HG02642 (cell line): ENCODE data around the gene RFWD3.

Experiments used
- ATAC-seq: cut with Tn5 transposase; IDR thresholded peaks from one replicate; pipeline ENCODE4 v1.9.1; 2021; ENCODE audit warnings: mild to moderate bottlenecking; ENCODE audit not compliant: unreplicated experiment, poor library complexity

The RFWD3 gene

DNA sequence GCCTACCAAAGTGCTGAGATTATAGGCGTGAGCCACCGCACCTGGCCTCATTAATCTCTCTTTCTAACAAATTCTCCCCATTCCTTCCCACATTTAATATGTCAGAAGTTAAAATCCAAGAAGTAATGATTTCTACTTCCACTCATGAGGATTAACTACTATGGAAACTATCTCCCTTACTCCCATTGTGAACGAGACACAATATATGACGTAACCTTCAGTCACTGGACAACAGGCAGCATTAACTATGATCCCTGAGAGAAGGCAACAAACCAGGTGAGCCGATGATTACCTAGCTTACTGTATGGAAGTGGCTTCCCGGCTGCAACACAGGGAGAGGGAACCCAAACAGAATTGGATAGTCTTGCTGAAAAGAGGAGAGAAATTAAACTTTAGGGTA, 79.7 kb downstream of the RFWD3 start:
- no peak for ATAC-seq

GRCh38 chr16:74585846-74586443, 80.7 kb downstream of the RFWD3 start:
- no peak for ATAC-seq

DNA sequence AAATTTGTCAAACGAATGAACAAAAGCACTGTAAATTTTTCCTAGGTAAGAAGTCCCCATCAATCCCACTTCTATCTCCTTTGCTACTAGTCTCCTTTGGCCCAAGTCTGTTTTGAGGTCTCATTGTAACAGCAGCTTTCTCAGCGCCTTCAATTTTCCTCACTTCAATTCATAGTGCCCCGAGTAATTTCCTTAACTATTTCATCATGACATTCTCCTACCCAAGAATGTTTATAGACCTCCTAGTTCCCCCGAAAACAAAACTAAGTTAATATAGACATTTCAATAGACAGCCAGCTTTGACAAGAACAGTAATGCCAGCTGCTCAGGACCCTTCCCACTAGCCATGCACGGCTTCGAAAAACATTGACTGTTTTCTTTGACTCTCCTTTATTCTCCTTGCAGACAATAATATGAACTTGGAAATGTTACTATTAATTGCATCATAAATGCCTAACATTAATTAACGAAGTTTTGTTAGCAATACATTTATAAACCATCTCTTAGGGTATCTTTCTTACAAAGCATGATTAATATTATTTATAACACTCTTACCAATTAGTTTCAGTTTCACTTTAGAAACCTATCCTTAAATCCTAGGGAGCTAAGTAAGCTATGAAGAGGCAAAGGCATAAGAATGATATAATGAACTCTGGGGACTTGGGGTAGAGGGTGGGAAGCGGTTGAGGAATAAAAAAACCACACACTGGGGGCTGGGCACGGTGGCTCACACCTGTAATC, 82.6 kb downstream of the RFWD3 start:
- no peak for ATAC-seq

DNA sequence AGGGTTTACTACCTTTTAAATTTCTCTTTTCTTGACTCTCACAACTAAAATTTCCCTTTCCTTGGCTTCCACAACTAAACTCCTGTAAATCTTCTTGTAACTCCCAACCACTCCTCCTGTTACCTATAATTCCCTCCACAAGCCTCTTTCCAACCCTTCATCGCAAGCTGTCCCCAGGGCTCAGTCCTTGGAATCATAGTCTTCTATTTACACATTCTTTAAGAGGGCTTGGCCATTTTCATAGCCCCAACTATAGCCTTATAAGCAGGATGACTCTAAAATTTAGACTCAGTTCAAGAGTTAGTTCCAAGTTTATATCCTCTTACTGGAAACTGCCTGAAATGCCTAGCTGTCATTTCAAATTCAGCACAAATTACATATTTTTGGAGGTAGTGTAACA, 83.7 kb downstream of the RFWD3 start:
- no peak for ATAC-seq

DNA sequence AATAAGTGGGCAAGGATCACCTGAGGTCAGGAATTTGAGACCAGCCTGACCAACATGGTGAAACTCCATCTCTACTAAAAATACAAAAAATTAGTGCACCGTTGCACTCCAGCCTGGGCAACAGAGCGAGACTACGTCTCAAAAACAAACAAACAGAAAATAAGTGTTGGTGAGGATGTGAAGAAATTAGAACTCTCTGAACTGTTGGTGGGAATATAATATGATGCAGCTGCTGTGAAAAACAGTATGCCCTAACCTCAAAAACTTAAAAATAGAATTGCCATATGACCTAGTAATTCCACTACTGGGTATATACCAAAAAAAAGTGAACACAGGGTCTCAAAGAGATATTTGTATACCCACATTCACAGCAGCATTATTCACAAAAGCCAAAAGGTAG, 85.8 kb downstream of the RFWD3 start:
- no peak for ATAC-seq

DNA sequence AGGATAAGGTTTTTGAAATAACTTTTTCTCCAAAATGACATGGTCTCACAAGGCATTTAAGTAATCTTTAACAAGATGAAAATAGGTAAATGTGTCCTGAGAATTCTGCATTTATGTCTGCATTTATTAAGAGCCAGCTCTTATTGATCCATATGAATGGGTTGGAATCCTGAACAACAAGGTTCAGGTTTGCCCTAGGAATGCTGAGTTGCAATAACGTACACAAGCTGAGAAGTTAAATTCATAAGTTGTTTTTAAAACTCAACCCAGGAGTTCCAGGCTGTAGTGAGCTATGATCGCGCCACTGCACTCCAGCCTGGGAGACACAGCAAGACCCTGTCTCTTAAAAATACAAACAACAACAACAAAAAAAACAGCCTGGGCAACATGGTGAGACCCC, 87.8 kb downstream of the RFWD3 start:
- ATAC-seq = no peak

GRCh38 chr16:74578433-74578832, 88.2 kb downstream of the RFWD3 start:
- no peak for ATAC-seq

- no peak for ATAC-seq
Measured at GRCh38 chr16:74577882-74578366, 88.8 kb downstream of the RFWD3 start.

DNA sequence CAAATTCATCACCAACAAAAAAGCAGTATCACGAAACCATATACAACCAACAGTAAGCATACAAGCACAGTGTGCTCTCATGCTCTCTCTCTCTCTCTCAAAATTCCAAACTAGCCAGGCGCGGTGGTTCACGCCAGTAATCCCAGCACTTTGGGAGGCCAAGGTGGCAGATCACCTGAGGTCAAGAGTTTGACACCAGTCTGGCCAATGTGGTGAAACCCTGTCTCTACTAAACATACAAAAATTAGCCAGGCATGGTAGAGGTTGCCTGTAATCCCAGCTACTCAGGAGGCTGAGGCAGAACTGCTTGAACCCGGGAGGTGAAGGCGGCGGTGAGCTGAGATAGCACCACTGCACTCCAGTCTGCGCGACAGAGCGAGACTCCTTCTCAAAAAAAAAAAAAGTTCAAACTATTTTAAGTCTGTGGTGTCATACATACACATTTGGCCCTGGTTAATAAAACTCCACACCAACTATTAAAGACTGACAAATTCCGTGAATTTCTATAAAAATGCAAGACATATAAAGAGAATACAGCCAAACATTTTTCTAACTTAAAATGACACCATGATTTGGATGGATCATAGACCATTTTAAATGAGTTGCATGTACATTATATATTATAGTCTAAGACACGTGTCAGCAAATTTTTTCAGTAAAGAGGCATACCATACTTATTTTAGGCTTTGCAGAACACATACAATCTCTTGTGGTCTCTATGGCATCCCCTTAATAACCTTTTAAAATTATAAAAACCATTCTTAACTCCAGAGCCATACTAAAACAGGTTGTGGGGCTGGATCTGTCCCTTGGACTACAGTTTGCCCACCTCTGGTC, 90.7 kb downstream of the RFWD3 start:
- no peak for ATAC-seq

- no peak for ATAC-seq
Measured at GRCh38 chr16:74575175-74575806, 91.4 kb downstream of the RFWD3 start.

- no peak for ATAC-seq
Measured at GRCh38 chr16:74574146-74574545, 92.5 kb downstream of the RFWD3 start.

GRCh38 chr16:74573622-74574021, 93.1 kb downstream of the RFWD3 start:
- no peak for ATAC-seq
